ENCODE data around the gene KRTAP24-1. TPM values are rescaled to one million over a fixed set of nuclear protein-coding genes. Genes with fewer than 3 reads are reported as not detected.

Gene KRTAP24-1
- not detected for polyA plus RNA-seq (ENCODE audit: insufficient read length in 3 of 3)

GRCh38 chr21:30282850-30283249, at the start of gene KRTAP24-1:
TSS of gene KRTAP24-1 (minus strand) at chr21:30282950. CDS start at chr21:30282932, 18 bp downstream.
- DNase-seq (ENCODE audit: low read depth in 3 of 3, low spot score in 2 of 3) = no peak

- no peak for DNase-seq (ENCODE audit: low read depth in 3 of 3, low spot score in 2 of 3)
Observed at GRCh38 chr21:30329203-30329875, 46.6 kb upstream of the KRTAP24-1 start.

- DNase-seq (ENCODE audit: low read depth in 3 of 3, low spot score in 2 of 3) = no peak
Observed at GRCh38 chr21:30326390-30326789, 43.6 kb upstream of the KRTAP24-1 start.

GRCh38 chr21:30320215-30320614, 37.5 kb upstream of the KRTAP24-1 start, which contains the start of gene KRTAP26-1:
TSS of gene KRTAP26-1 (minus strand) at chr21:30320315. CDS start at chr21:30320035, 280 bp downstream.
- no peak for DNase-seq (ENCODE audit: low read depth in 3 of 3, low spot score in 2 of 3)

- DNase-seq (ENCODE audit: low read depth in 3 of 3, low spot score in 2 of 3) = no peak
Observed at GRCh38 chr21:30315701-30316100, 33.0 kb upstream of the KRTAP24-1 start.

- DNase-seq (ENCODE audit: low read depth in 3 of 3, low spot score in 2 of 3) = no peak
Observed at GRCh38 chr21:30306884-30307283, 24.1 kb upstream of the KRTAP24-1 start.

- DNase-seq (ENCODE audit: low read depth in 3 of 3, low spot score in 2 of 3) = no peak
Observed at GRCh38 chr21:30305136-30305535, 22.4 kb upstream of the KRTAP24-1 start.

GRCh38 chr21:30289215-30289614, 6.5 kb upstream of the KRTAP24-1 start, which contains the start of gene KRTAP25-1:
TSS of gene KRTAP25-1 (minus strand) at chr21:30289514. CDS start at chr21:30289490, 24 bp downstream.
- no peak for DNase-seq (ENCODE audit: low read depth in 3 of 3, low spot score in 2 of 3)

- DNase-seq (ENCODE audit: low read depth in 3 of 3, low spot score in 2 of 3) = no peak
Observed at GRCh38 chr21:30271611-30272010, 11.1 kb downstream of the KRTAP24-1 start.

- no peak for DNase-seq (ENCODE audit: low read depth in 3 of 3, low spot score in 2 of 3)
Observed at GRCh38 chr21:30271156-30271555, 11.6 kb downstream of the KRTAP24-1 start.

- no peak for DNase-seq (ENCODE audit: low read depth in 3 of 3, low spot score in 2 of 3)
Observed at GRCh38 chr21:30269803-30270530, 12.8 kb downstream of the KRTAP24-1 start.

GRCh38 chr21:30268608-30269197, 14.0 kb downstream of the KRTAP24-1 start:
- no peak for DNase-seq (ENCODE audit: low read depth in 3 of 3, low spot score in 2 of 3)

- no peak for DNase-seq (ENCODE audit: low read depth in 3 of 3, low spot score in 2 of 3)
Observed at GRCh38 chr21:30257773-30258172, 25.0 kb downstream of the KRTAP24-1 start.

GRCh38 chr21:30256100-30256499, 26.6 kb downstream of the KRTAP24-1 start:
- no peak for DNase-seq (ENCODE audit: low read depth in 3 of 3, low spot score in 2 of 3)

- no peak for DNase-seq (ENCODE audit: low read depth in 3 of 3, low spot score in 2 of 3)
Observed at GRCh38 chr21:30255679-30256078, 27.1 kb downstream of the KRTAP24-1 start.

- no peak for DNase-seq (ENCODE audit: low read depth in 3 of 3, low spot score in 2 of 3)
Observed at GRCh38 chr21:30251781-30252180, 31.0 kb downstream of the KRTAP24-1 start.

GRCh38 chr21:30249936-30250335, 32.8 kb downstream of the KRTAP24-1 start:
- no peak for DNase-seq (ENCODE audit: low read depth in 3 of 3, low spot score in 2 of 3)

- DNase-seq (ENCODE audit: low read depth in 3 of 3, low spot score in 2 of 3) = no peak
Observed at GRCh38 chr21:30248844-30249243, 33.9 kb downstream of the KRTAP24-1 start.

- no peak for DNase-seq (ENCODE audit: low read depth in 3 of 3, low spot score in 2 of 3)
Observed at GRCh38 chr21:30245061-30245460, 37.7 kb downstream of the KRTAP24-1 start.

GRCh38 chr21:30243691-30244090, 39.1 kb downstream of the KRTAP24-1 start:
- DNase-seq (ENCODE audit: low read depth in 3 of 3, low spot score in 2 of 3) = no peak

GRCh38 chr21:30240661-30241060, 42.1 kb downstream of the KRTAP24-1 start:
- no peak for DNase-seq (ENCODE audit: low read depth in 3 of 3, low spot score in 2 of 3)

All from right renal cortex interstitium (tissue), 3 donors.